Hepatocyte (in vitro differentiated cells): ENCODE results near the gene CPB1. TPM values are rescaled to one million over a fixed set of nuclear protein-coding genes. Genes with fewer than 3 reads are reported as not detected.

Experiments used
- DNase-seq: peaks from one replicate; pipeline ENCODE4 v3.0.0-alpha.2; 2016; ENCODE audit warnings: low spot score
- H2AFZ ChIP-seq: fragments of 200-600 bp; sonication (generic); 2 replicates; pipeline ENCODE4 v1.6.0; 2016; ENCODE audit warnings: antibody characterized with exemption, mild to moderate bottlenecking
- H3K27ac ChIP-seq: fragments of 200-600 bp; sonication (generic); 2 replicates; pipeline ENCODE4 v1.5.1; 2016; ENCODE audit warnings: mild to moderate bottlenecking
- H3K27me3 ChIP-seq: fragments of 200-600 bp; sonication (generic); 2 replicates; pipeline ENCODE4 v1.6.1; 2016
- H3K36me3 ChIP-seq: fragments of 200-600 bp; sonication (generic); replicated peaks from 2 replicates; pipeline ENCODE4 v1.5.1; 2016; ENCODE audit warnings: low read depth; ENCODE audit not compliant: insufficient read depth
- H3K4me1 ChIP-seq: fragments of 200-600 bp; sonication (generic); 2 replicates; pipeline ENCODE4 v1.5.1; 2016; ENCODE audit warnings: mild to moderate bottlenecking, moderate library complexity; ENCODE audit not compliant: insufficient read depth
- H3K4me2 ChIP-seq: fragments of 200-600 bp; sonication (generic); 2 replicates; pipeline ENCODE4 v1.6.0; 2016
- H3K4me3 ChIP-seq: fragments of 200-600 bp; sonication (generic); 2 replicates; pipeline ENCODE4 v1.5.1; 2016; ENCODE audit warnings: mild to moderate bottlenecking
- H3K79me2 ChIP-seq: fragments of 200-600 bp; sonication (generic); 2 replicates; pipeline ENCODE4 v1.6.0; 2017; ENCODE audit warnings: mild to moderate bottlenecking
- H3K9me2 ChIP-seq: fragments of 200-600 bp; sonication (generic); replicated peaks from 2 replicates; pipeline ENCODE4 v1.6.0; 2017; ENCODE audit warnings: mild to moderate bottlenecking; ENCODE audit not compliant: insufficient read depth
- H3K9me3 ChIP-seq: fragments of 200-600 bp; sonication (generic); 2 replicates; pipeline ENCODE4 v1.5.1; 2016; ENCODE audit warnings: low read depth, mild to moderate bottlenecking
- H4K20me1 ChIP-seq: fragments of 200-600 bp; sonication (generic); 2 replicates; pipeline ENCODE4 v1.6.0; 2016; ENCODE audit warnings: mild to moderate bottlenecking; ENCODE audit not compliant: insufficient read depth, poor library complexity, severe bottlenecking
- EZH2 ChIP-seq: fragments of 200-600 bp; sonication (generic); IDR thresholded peaks from 2 replicates; pipeline ENCODE4 v1.6.1; 2016; ENCODE audit warnings: antibody characterized with exemption, mild to moderate bottlenecking, borderline replicate concordance
- EZH2phosphoT487 ChIP-seq: fragments of 200-600 bp; sonication (generic); IDR thresholded peaks from one replicate; pipeline ENCODE4 v1.6.1; 2018; ENCODE audit warnings: antibody characterized with exemption, mild to moderate bottlenecking, low read depth, moderate library complexity; ENCODE audit not compliant: unreplicated experiment, severe bottlenecking
- WGBS: methylation state at CpG from one replicate; pipeline ENCODE4 v1.1.6; 2016; ENCODE audit warnings: low lambda C conversion rate; ENCODE audit errors: missing lambda C conversion rate; 5-methylcytosine and 5-hydroxymethylcytosine counted together
- polyA plus RNA-seq: library from polyadenylated mRNA; unstranded; fragments of >200 nt; fragmentation: Nextera tagmentation; extraction: Ambion mirVana; gene quantifications from 2 replicates; pipeline ENCODE4 v1.2.1, GENCODE V29; 2016
- total RNA-seq: library from RNA; depleted of rRNA; stranded (reverse); fragments of >200 nt; gene quantifications from 2 replicates; pipeline ENCODE4 v1.2.3, GENCODE V29; 2014
- TF ChIP-seq, protein P1 (sequence below): fragments of 200-600 bp; sonication (generic); IDR thresholded peaks from 2 replicates; pipeline ENCODE4 v1.5.1; 2016; ENCODE audit warnings: antibody characterized with exemption, mild to moderate bottlenecking; ENCODE audit not compliant: poor library complexity

CPB1 gene
- total and polyA plus RNA-seq, 2 experiments from 2014 or later = not detected

DNA sequence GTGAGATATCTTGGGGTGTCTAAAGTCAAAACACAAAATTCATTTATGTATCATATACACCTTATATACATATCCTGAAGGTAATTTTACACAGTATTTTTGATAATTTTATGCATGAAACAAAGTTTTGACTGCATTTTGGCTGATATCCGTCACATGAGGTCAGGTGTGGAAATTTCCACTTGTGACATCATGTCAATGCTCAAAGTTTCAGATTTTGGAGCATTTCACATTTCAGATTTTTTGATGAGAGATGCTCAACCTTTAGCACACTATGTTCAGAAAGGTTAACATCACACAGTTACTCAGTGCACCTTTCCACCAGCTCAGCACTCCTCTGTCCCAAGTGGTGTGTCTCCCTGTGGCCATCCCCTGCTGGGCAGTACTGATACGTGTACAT lies 37.7 kb upstream of the CPB1 start:
- DNase-seq = no peak
- Histone ChIP-seq H3K4me2 (no peak overlapping the region), H3K4me1 (no peaks in the 10 kb centered on the region), H3K9me2 (no peaks in the 10 kb centered on the region), H3K79me2 (no peaks in the 10 kb centered on the region), H4K20me1 (no peaks in the 10 kb centered on the region), H3K27ac (no peak overlapping the region), H2AFZ (no peak overlapping the region), H3K27me3 (no peaks in the 10 kb centered on the region), H3K4me3 (no peak overlapping the region), H3K9me3 (no peaks in the 10 kb centered on the region), H3K36me3 (no peaks in the 10 kb centered on the region)
- TF ChIP-seq, protein P1, sequence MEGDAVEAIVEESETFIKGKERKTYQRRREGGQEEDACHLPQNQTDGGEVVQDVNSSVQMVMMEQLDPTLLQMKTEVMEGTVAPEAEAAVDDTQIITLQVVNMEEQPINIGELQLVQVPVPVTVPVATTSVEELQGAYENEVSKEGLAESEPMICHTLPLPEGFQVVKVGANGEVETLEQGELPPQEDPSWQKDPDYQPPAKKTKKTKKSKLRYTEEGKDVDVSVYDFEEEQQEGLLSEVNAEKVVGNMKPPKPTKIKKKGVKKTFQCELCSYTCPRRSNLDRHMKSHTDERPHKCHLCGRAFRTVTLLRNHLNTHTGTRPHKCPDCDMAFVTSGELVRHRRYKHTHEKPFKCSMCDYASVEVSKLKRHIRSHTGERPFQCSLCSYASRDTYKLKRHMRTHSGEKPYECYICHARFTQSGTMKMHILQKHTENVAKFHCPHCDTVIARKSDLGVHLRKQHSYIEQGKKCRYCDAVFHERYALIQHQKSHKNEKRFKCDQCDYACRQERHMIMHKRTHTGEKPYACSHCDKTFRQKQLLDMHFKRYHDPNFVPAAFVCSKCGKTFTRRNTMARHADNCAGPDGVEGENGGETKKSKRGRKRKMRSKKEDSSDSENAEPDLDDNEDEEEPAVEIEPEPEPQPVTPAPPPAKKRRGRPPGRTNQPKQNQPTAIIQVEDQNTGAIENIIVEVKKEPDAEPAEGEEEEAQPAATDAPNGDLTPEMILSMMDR = no peak
- TF ChIP-seq EZH2phosphoT487 (no peak), EZH2 (no peak)
- 97% methylated on average over 2 of the region's 2 CpGs for WGBS

DNA sequence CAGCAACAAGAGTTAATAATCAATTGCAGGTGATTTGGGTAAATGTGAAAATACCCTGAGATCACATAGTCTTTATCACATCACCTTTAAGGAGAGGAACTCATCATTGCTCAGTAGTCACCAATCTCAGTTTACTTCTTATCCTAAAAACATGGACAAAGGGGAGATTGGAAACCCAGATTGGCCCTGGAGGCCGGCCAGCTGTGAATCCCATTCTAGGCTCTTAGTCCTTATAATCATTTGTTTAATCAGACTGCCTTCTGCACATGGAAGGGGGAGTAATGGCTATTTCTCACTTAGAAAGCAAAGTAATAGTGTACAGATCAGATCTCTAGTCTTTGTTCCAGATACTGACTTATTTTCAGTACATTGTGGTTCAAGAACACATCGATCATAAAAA lies 37.2 kb upstream of the CPB1 start:
- Histone ChIP-seq H3K27me3 (no peaks in the 10 kb centered on the region), H4K20me1 (no peaks in the 10 kb centered on the region), H2AFZ (no peak overlapping the region), H3K36me3 (no peaks in the 10 kb centered on the region), H3K4me1 (no peaks in the 10 kb centered on the region), H3K9me2 (no peaks in the 10 kb centered on the region), H3K79me2 (no peaks in the 10 kb centered on the region), H3K4me3 (no peak overlapping the region), H3K4me2 (no peak overlapping the region), H3K9me3 (no peaks in the 10 kb centered on the region), H3K27ac (no peak overlapping the region)
- TF ChIP-seq EZH2 (no peak), EZH2phosphoT487 (no peak)
- TF ChIP-seq, protein P1 = no peak
- 85% methylated on average over 2 of the region's 2 CpGs for WGBS
- no peak for DNase-seq

DNA sequence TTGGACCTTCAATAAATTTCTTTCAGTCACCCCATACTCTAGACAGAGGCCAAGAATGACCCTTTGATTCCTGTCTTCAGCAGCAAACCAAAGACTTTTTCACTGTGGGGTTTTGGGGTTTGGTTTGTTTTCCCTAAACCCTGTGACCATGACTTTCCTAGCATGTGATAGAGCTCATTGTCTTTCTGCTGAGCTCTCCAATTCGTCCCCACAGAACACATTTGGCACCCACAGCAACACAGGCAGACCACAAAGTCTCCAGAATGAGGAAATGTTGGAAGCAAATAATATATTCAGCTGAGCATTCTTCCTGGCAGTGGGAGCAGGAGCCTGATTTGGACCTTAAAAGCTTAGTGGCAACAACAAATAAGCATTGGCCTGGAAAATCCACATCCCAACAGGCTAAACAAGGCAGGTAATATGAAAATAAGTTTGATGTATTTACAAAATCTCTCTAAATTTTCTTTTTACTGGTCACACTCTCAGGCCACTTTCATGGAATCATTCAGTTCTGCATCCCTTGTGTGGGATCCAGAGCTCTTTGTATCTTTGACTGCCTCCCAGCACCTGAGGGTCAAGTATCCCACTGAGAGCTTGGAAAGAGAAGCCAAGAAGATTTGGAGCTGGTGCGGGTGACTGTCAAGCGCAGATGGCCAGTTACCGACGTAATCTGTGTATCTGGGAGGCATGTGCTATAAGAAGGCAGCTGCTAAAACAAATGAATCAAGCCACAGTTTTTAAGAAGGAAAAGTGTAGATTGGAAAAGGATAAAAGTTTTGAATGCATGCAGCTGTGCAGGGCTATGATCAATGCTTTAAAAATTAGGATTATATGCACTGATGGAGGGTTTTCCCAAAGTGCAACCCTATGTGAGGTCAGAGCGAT lies 36.5 kb upstream of the CPB1 start:
- H3K79me2 ChIP-seq = no peaks in the 10 kb centered on the region
- no peak overlapping the region for H3K4me2 ChIP-seq
- no peaks in the 10 kb centered on the region for H3K36me3 ChIP-seq
- H3K4me1 ChIP-seq = no peaks in the 10 kb centered on the region
- 85% methylated on average over 6 of the region's 6 CpGs for WGBS
- H3K9me3 ChIP-seq = no peaks in the 10 kb centered on the region
- no peak overlapping the region for H2AFZ ChIP-seq
- no peak overlapping the region for H3K27ac ChIP-seq
- no peaks in the 10 kb centered on the region for H4K20me1 ChIP-seq
- H3K27me3 ChIP-seq = no peaks in the 10 kb centered on the region
- DNase-seq = no peak
- H3K9me2 ChIP-seq = no peaks in the 10 kb centered on the region
- H3K4me3 ChIP-seq = no peak overlapping the region
- TF ChIP-seq EZH2phosphoT487 (no peak), EZH2 (no peak)
- TF ChIP-seq, protein P1 = no peak
